ENCODE results near the gene ZNF343. TPM values are rescaled to one million over a fixed set of nuclear protein-coding genes. Genes with fewer than 3 reads are reported as not detected.

ZNF343 gene
- total RNA-seq, result 6.9 and 8.6 TPM in 2 replicates

DNA sequence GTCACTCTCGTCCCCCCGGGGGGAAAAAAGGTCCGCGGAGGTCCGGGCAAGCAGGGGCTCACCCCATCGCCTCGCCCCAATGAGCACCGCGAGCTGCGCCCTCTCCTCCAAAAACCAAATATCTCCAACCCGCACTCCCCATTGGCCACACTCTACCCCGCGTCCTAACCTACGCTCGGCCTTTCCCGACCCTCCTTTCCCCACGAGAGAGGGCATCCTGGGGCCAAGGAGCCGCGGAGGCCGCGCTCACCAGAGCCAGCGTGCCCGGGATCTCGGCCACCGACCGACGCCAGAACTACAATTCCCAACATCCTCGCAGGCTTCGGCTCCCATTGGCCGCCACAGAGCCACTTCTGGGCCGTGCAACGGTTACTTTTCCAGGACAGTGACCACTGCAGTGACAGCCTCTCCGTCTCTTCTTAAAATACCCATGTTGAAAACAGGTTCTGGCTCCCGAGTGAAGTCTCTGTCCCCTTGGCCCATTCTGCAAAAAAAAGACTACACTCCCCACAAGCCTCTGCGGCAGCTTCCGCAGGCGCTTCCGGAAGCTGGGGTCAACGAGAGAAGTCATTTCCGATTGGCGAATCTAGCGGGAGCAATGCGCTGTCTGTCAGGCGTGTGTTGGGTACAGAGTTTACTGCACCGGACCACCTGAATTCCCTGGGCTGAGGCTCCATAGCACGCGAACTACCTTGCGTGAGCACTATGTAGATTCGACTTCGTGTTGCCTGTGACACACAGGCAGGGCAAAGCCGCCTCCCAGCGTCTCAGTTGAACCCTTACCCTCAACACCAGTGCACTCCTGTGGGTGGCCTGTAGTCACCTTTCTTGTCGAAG lies at the start of gene ZNF343:
Gene ZNF343, minus strand, starts transcription at position 285 of the 837 bp plus-strand sequence. CDS start 15,020 bp downstream, outside the sequence.

DNA sequence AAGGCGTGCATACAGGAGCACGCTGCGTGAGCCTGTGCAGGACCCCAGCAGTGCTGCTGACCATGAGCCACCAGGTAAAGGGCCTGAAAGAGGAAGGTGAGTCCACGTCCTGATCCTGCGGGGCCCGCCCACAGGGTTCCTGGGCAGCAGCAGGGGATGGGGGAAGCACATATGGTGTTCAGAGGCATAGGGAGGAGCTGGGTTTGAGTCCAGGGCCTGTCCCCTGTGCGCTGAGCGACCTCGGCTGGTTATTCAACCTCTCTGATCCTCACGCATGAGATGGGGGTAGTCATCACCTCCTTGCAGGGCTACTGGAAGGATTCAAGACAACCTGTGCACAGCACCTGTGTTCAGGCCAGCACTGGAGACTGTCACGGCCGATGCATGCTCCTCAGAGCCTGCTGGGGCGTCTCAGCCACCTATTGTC lies 27.9 kb upstream of the ZNF343 start, which contains the start of gene TMC2:
Gene TMC2, plus strand, starts transcription at position 14 of the 427 bp plus-strand sequence. Its CDS starts 49 bp downstream, at position 63.

DNA sequence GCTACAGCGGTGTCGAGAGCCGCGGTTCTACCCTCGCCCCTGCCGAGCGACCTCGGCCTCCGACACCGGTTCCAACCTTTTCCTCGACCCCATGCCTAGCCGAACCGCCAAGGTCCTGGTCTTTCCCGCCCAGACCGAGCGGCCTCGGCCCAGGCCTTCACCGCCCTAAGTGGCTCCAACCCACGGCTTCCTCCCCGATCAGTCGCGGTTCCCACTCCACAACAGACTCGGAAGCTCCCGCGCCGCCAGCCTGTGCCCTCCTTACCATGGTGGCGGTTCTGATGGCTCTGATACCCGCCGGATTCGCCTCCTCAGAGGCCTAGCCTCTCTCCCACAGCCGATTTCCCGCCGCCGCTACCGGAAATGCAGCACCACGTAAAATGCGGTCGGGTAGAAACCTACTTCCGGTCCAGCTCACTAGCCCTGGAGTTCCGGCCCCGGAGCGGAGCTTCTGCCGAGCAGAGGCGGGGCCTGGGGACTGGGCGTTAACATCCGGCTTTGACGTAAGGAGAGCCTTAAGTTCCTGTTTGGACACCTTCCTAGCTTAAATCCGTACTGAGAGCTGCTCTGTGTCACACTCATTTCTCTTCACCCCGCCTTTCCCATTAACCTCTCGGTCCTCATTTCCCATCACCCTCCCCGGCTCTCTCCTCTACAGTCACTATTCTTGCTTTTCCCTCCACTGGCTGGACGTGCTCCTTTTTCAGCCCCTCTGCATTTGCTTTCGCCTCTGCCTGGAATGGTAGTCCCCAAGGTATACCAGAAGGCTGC lies 38.1 kb downstream of the ZNF343 start, which contains the start of gene SNRPB:
Gene SNRPB, minus strand, starts transcription at position 367 of the 771 bp plus-strand sequence. Its CDS starts 99 bp downstream, at position 268.

Other genes starting within 250 kb of the ZNF343 start
- gene TGM3, start 212.9 kb downstream of the ZNF343 start, total RNA-seq, result not detected in 2 replicates
- gene TGM6, start 128.0 kb downstream of the ZNF343 start, total RNA-seq, result not detected in 2 replicates
- 597 and 626 TPM in 2 replicates for gene SNRPB, start 38.1 kb downstream of the ZNF343 start, total RNA-seq
- gene TMC2, start 27.7 kb upstream of the ZNF343 start, total RNA-seq, result not detected in 2 replicates
- 106 and 109 TPM in 2 replicates for gene NOP56, start 143.7 kb upstream of the ZNF343 start, total RNA-seq
- gene IDH3B, start 155.3 kb upstream of the ZNF343 start, total RNA-seq, result 133 and 141 TPM in 2 replicates
- gene EBF4, start 183.9 kb upstream of the ZNF343 start, total RNA-seq, result 1.1 and 2.9 TPM in 2 replicates